IMR-90 (cell line): ENCODE data around the gene PREP. TPM values are rescaled to one million over a fixed set of nuclear protein-coding genes. Genes with fewer than 3 reads are reported as not detected.

Experiments
- polyA plus RNA-seq, 3 experiments: library from polyadenylated mRNA; depleted of rRNA; stranded (reverse); fragments of >200 nt; gene quantifications; 2 replicates each; pipeline ENCODE4 v1.2.3, GENCODE V29; 2012; ENCODE audit warnings: low replicate concordance in 1 of 3
- total RNA-seq: library from RNA; depleted of rRNA; stranded (reverse); fragments of >200 nt; gene quantifications from 2 replicates; pipeline ENCODE4 v1.2.3, GENCODE V29; 2012; rRNA removed

PREP gene
- total and polyA plus RNA-seq, 2 of the 4 experiments (the other 2 are of a cell fraction): 21.0 to 25.7 TPM

Other genes starting within 250 kb of the PREP start
- gene POPDC3, start 223.1 kb downstream of the PREP start, total RNA-seq: 25.8 and 29.4 TPM in 2 replicates
- gene POPDC3, start 223.1 kb downstream of the PREP start, polyA plus RNA-seq (2012; rRNA removed): 19.7 and 22.7 TPM in 2 replicates